BJ (cell line): ENCODE results near the gene DFFA. TPM values are rescaled to one million over a fixed set of nuclear protein-coding genes. Genes with fewer than 3 reads are reported as not detected.

Source experiments
- CTCF ChIA-PET: fragments of 350-600 bp; formaldehyde crosslinking; extraction: SDS; loops from one replicate; lab custom pipeline; 2021; ENCODE audit warnings: antibody characterized with exemption, inconsistent platforms; lab: Yijun Ruan, JAX
- POLR2A ChIA-PET: fragments of 300-600 bp; sonication (Branson Sonifier 250); formaldehyde crosslinking; extraction: SDS; loops from one replicate; lab custom pipeline; 2021; ENCODE audit warnings: antibody characterized with exemption; lab: Charles Lee
- DNase-seq: peaks from one replicate; pipeline ENCODE4 v3.0.0-alpha.2; 2011; ENCODE audit warnings: low read depth
- H3K27me3 ChIP-seq: 2 replicates; pipeline ENCODE4 v1.6.0; 2011; ENCODE audit warnings: low read length; ENCODE audit not compliant: control insufficient read depth, insufficient read depth
- H3K36me3 ChIP-seq: 2 replicates; pipeline ENCODE4 v1.5.1; 2011; ENCODE audit warnings: low read length; ENCODE audit not compliant: control insufficient read depth, insufficient read depth
- H3K4me3 ChIP-seq: 2 replicates; pipeline ENCODE4 v1.5.1; 2011; ENCODE audit warnings: low read depth, mild to moderate bottlenecking, control low read depth, low read length
- CTCF ChIP-seq: IDR thresholded peaks from 2 replicates; pipeline ENCODE4 v1.5.1; 2011; ENCODE audit warnings: low read depth, mild to moderate bottlenecking, control low read depth, inconsistent platforms, low read length, moderate library complexity; ENCODE audit not compliant: insufficient read depth
- polyA plus RNA-seq: library from polyadenylated mRNA; depleted of rRNA; stranded (reverse); fragments of >200 nt; gene quantifications from 2 replicates; pipeline ENCODE4 v1.2.3, GENCODE V29; 2011

DFFA gene
- polyA plus RNA-seq, 1 experiment: 33.8 TPM

GRCh38 chr1:10519016-10519417 lies 46.7 kb upstream of the DFFA start:
- no peak for TF ChIP-seq CTCF
- Histone ChIP-seq H3K4me3 (no peak overlapping the region), H3K27me3 (no peaks in the 10 kb centered on the region), H3K36me3 (no peaks in the 10 kb centered on the region; the same call in 1 of the 2 replicates)
- CTCF ChIA-PET: interaction anchor here (0.9 to 2.0 kb wide), 3 partner anchors 8 to 310 kb away, joined by 3 to 7 read pairs (median 4); no protein-coding TSS in a partner anchor
- POLR2A ChIA-PET: no interaction called here
- no peak for DNase-seq

- no peak for TF ChIP-seq CTCF
- ChIA-PET POLR2A (no interaction called here), CTCF (interaction anchor here (0.6 kb wide), 1 partner anchor 462 kb away, joined by 4 read pairs; no protein-coding TSS in a partner anchor)
- no peaks in the 10 kb centered on the region; the same call in 1 of the 2 replicates for H3K36me3 ChIP-seq
- no peak overlapping the region for H3K4me3 ChIP-seq
- no peak for DNase-seq
- H3K27me3 ChIP-seq: no peaks in the 10 kb centered on the region
Observed at GRCh38 chr1:10517677-10517982, 45.3 kb upstream of the DFFA start.

GRCh38 chr1:10516925-10517676 lies 44.8 kb upstream of the DFFA start:
- POLR2A ChIA-PET: no interaction called here
- TF ChIP-seq CTCF: no peak

DNA sequence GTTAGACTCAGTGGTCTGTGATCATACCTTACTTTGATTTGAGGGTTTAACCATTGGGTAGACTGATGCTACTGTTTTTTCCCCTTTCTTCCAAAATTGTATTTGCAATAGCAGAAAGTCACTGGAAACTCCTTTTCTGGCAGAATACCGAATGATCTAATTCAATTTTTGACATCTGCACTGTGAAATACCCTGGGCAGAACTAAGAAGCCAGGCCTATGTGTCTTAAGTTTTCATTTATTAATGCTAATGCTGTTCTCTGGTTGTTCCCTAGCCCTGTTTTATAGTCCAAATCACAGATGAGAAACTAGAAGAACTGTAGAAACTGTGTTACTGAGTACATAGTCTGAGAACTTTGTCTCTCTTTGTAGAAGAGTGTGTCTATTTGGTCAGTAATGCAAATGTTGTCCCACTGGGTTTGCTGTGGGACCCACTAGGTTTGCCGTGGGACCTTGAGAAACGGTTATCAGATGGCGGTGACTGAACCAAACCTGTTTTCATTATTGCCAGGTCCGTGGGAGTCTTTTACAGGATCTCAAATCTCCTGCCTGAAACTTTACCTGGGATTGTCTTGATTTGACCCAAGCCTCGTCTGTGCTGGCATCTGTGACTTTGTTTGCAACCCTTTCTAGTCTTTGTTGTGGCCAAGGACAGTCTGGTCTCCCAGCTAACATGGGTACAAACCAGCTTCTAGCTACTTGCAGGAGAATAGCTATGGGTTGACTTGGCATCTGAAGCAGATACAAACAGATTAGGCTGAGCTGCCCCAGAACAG lies 43.8 kb upstream of the DFFA start:
- ChIA-PET POLR2A (no interaction called here), CTCF (interaction anchor here (0.7 kb wide), 1 partner anchor 9 kb away, joined by 4 read pairs; no protein-coding TSS in a partner anchor)
- no peak overlapping the region for H3K4me3 ChIP-seq
- TF ChIP-seq CTCF: no peak
- no peaks in the 10 kb centered on the region for H3K27me3 ChIP-seq
- H3K36me3 ChIP-seq: no peaks in the 10 kb centered on the region; the same call in 1 of the 2 replicates
- no peak for DNase-seq

More at GRCh38 chr1:10516925-10517676, 44.8 kb upstream of the DFFA start:
- Histone ChIP-seq H3K4me3 (no peak overlapping the region), H3K27me3 (no peaks in the 10 kb centered on the region), H3K36me3 (no peaks in the 10 kb centered on the region; the same call in 1 of the 2 replicates)
- CTCF ChIA-PET: interaction anchor here (0.6 to 0.7 kb wide), 2 partner anchors 10 to 463 kb away, joined by 4 read pairs; no protein-coding TSS in a partner anchor
- DNase-seq: no peak
